ENCODE results near the gene DEGS2. TPM values are rescaled to one million over a fixed set of nuclear protein-coding genes. Genes with fewer than 3 reads are reported as not detected.

The DEGS2 gene
- total RNA-seq, 2 donors from 2014 or later = 0.33 TPM; not detected in 1

DNA sequence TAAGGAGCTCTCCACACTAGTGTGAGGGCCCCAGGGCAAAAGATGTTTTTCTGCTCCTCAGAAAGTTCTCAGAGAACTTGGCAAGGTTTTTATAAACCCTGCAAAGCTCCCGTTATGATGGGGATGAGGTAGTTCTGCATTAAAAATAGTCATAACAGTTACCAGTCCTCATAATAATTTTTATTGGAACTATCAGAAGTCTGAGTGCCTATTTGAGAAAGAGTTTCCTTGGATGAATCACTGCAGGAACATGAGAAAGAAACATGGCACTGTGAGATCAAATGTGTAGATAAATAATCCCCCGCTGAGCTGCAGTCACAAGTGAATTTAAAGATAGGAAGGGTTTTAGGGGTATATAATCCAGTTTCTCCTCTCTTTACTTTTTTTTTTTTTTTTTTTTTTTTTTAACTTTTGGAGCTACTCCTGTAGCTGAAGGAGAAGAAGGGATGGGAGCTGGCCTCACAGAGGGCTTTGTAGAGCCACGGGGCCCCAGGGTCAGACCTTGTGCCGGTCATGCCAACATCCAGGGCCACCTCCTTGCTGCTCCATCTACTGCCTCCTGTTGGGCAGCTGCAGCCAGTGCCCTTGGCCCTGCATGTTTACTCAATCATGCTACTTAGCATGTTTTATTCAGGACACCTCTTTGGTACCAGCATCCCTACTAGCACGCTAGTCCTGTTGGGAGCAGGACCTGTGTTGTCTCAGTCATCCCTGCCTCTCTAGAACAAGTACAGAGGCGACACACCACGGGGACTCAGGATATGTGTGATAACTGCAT lies 54.7 kb downstream of the DEGS2 start:
- no peaks in the 10 kb centered on the region for H3K27me3 Mint-ChIP-seq
- H3K9me3 Mint-ChIP-seq = no peaks in the 10 kb centered on the region
- H3K36me3 Mint-ChIP-seq = peaks cover 10% of the 10 kb centered on the region
- peaks cover 77 to 78% of the 10 kb centered on the region in 2 donors for H3K4me1 Mint-ChIP-seq (ENCODE audit: low read depth in 2 of 2)
- ATAC-seq (no peak), DNase-seq (ENCODE audit: low spot score) (no peak)
- H3K4me3 Mint-ChIP-seq = peak overlapping the region; percentile 90
- H3K27ac Mint-ChIP-seq = peak overlapping the region; percentile 86 to 90

DNA sequence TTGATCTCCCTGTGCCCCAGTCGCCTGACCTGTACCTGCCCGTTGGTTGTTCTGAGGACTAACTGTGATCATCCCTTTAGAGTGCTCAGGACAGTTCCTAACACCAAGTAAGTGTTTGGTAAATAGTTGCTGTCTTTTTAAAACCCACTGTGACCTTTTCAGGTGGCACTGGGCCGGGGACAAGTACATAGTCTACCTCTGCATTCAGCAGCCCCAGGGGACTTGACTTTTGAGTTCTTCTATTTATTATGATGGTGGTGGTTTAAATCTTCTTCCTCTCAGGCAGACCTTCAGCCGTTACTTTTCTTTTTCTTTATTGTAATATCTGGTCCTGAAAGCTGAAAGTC lies 55.5 kb downstream of the DEGS2 start:
- Mint-ChIP-seq H3K4me3 (peak overlapping the region; percentile 90), H3K36me3 (peaks cover 10% of the 10 kb centered on the region), H3K9me3 (no peaks in the 10 kb centered on the region), H3K27me3 (no peaks in the 10 kb centered on the region), H3K27ac (peak overlapping the region; percentile 86 to 90), H3K4me1 (ENCODE audit: low read depth in 2 of 2) (peaks cover 75 to 76% of the 10 kb centered on the region in 2 donors)
- no peak for DNase-seq (ENCODE audit: low spot score)
- no peak for ATAC-seq

DNA sequence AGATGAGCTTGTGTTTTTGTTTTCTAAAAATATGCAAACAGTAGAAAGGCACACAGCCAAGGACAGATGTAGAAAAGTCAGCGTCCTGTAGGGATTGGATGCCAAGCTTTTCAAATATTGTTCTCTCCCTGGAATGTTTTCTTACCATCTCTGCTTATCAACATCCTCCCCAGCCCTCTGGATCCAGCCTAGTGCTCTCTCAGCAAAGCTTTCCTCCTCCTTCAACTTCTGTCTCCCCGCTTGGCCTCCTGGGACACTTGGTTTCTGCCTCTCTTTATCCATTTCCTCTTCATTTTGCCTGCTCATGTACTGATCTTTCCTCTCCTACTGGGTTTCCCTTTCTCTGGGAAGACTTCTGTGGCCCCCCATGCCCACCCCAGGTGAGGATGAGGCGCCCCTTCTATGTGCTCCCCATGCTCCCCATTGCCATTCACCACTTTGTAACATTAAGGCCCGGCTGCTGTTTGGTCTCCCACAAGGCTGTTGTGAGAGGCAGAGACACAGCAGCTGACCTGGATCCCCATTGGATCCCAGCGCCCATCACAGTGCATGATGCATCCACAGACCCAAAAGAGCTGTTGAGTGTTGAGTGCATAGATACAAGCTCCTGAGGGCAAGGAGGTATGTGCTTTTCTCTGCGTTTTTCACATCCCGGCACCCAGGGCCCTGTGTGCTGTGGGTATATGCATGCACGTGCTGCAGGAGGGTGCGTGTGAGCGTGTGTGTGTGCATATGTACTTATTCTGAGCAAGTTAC lies 56.0 kb downstream of the DEGS2 start:
- H3K4me3 Mint-ChIP-seq = peak overlapping the region; percentile 90
- H3K27ac Mint-ChIP-seq = peak overlapping the region; percentile 86 to 90
- H3K27me3 Mint-ChIP-seq = no peaks in the 10 kb centered on the region
- ATAC-seq = no peak
- H3K36me3 Mint-ChIP-seq = peaks cover 10% of the 10 kb centered on the region
- no peak for DNase-seq (ENCODE audit: low spot score)
- H3K9me3 Mint-ChIP-seq = no peaks in the 10 kb centered on the region
- peaks cover 75 to 76% of the 10 kb centered on the region in 2 donors for H3K4me1 Mint-ChIP-seq (ENCODE audit: low read depth in 2 of 2)

DNA sequence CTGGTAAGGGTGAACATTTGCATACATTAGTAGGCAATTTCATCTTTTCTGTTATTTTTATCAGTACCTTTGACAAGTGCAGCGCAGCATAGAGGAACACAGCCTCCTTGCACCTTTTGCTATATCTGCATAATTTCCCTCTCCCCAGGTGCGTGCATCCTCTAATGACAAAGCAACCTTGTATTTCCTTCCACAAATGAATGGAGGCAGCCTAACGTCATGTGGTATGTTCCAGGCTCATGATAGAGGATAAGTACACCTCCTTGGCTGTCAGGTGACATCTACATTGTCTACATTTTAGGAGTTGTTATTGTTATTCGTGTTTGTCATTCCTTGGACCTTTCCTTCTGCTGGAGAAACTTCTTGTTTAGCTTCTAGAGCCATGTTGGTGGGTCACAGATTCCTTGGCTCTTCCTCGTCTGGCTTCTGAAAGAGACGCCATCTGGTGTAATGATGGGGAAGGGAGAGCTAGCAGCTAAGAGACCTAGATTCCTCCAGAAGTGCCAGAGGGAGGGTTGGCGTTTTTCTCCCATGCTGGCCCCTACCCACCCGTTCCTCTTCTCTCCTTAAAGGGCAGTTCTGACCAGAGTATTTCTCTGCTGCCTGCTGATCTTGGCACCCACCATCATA lies 57.2 kb downstream of the DEGS2 start:
- DNase-seq (ENCODE audit: low spot score) = no peak
- H3K27ac Mint-ChIP-seq = peak overlapping the region; percentile 86 to 90
- no peak for ATAC-seq
- H3K4me1 Mint-ChIP-seq (ENCODE audit: low read depth in 2 of 2) = peaks cover 74 to 76% of the 10 kb centered on the region in 2 donors
- H3K36me3 Mint-ChIP-seq = peaks cover 21% of the 10 kb centered on the region
- no peak overlapping the region for H3K4me3 Mint-ChIP-seq
- no peaks in the 10 kb centered on the region for H3K27me3 Mint-ChIP-seq
- no peaks in the 10 kb centered on the region for H3K9me3 Mint-ChIP-seq

DNA sequence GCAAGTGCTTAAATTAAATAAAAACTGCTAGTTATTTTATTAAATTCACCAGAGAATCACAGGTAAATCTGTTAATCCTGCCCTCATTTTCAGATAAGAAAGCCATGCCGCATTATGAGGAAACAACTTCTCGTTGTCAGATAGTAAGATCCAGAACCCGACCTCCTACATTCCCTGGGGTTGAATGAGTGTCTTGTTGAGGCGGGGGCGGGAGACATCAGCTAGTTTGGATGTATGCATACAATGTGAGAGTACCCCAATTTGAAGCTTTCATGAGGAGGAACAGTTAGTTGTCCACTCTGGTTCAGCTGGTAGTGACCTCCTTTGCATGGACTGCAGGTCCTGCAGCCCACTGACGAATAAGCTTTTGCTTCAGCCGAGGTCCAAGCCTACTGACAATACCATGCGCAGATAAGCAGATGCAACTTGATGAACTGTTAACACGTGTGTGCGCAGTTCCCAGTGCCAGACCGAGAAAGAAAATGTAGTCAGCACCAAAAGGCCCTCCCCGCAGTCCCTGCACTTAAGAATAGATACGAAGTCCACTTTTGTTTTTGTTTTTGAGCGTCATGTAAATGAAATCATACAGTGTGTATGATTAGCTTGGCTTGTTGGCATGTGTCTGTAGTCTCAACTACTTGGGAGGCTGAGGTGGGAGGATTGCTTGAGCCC lies 59.3 kb downstream of the DEGS2 start:
- peaks cover 66 to 70% of the 10 kb centered on the region in 2 donors for H3K4me1 Mint-ChIP-seq (ENCODE audit: low read depth in 2 of 2)
- H3K4me3 Mint-ChIP-seq = peak overlapping the region; percentile 12
- peaks cover 22% of the 10 kb centered on the region for H3K36me3 Mint-ChIP-seq
- H3K27me3 Mint-ChIP-seq = no peaks in the 10 kb centered on the region
- no peaks in the 10 kb centered on the region for H3K9me3 Mint-ChIP-seq
- DNase-seq (ENCODE audit: low spot score) (no peak), ATAC-seq (no peak)
- peak overlapping the region; percentile 64 to 79 for H3K27ac Mint-ChIP-seq

DNA sequence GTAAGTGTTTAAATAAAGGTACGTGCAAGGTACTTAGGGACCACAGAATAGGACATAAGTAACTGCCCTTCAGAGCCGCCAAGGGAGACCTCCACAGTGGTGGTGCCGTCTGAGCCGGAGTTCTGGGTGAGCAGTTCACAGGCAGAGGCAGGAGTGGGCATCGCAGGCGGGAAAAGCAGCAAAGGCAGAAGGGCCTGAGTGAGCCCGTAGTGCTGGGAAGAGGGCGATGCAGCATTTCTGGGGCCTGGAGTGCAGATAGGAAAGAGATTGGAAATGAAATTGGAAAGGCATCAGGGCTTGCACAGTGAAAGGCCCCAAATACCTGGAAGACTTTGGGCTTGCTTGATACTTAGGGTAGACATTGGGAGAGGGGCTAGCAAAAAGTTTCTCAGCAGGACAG lies 61.3 kb downstream of the DEGS2 start:
- Mint-ChIP-seq H3K4me1 (ENCODE audit: low read depth in 2 of 2) (peaks cover 56 to 64% of the 10 kb centered on the region in 2 donors), H3K4me3 (no peak overlapping the region), H3K9me3 (no peaks in the 10 kb centered on the region), H3K36me3 (peaks cover 16% of the 10 kb centered on the region), H3K27me3 (no peaks in the 10 kb centered on the region), H3K27ac (peak overlapping the region; percentile 61 to 86)
- ATAC-seq (no peak), DNase-seq (ENCODE audit: low spot score) (no peak)

DNA sequence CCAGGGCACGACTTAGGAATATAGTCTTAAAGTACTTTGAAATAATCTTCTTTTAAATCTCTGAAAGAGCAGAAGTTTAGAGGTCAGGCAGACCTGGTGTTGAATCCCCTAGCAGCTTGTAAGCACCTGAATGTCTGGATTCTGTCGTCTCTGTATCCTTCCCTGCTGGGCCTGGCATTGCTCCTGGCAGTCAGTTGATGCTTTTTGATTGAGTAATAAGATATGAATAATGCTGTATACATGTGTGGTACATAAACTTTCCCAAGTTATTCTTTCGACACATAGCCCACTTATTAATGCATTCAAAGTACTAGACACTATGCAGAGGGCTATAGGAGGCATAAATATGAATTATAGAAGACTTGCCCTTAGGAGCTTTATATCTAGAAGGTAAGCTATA lies 62.8 kb downstream of the DEGS2 start:
- ATAC-seq = no peak
- no peak for DNase-seq (ENCODE audit: low spot score)
- H3K9me3 Mint-ChIP-seq = no peaks in the 10 kb centered on the region
- no peak overlapping the region for H3K4me3 Mint-ChIP-seq
- H3K27me3 Mint-ChIP-seq = no peaks in the 10 kb centered on the region
- H3K27ac Mint-ChIP-seq = peak overlapping the region; percentile 61 to 86
- peaks cover 49 to 66% of the 10 kb centered on the region in 2 donors for H3K4me1 Mint-ChIP-seq (ENCODE audit: low read depth in 2 of 2)
- peaks cover 16% of the 10 kb centered on the region for H3K36me3 Mint-ChIP-seq

Other genes starting within 250 kb of the DEGS2 start
- gene EVL, start 94.2 kb downstream of the DEGS2 start, total RNA-seq = 100 to 1,000 TPM; 109 to 232 TPM
- gene YY1, start 79.5 kb upstream of the DEGS2 start, total RNA-seq = 10 to 100 TPM; 59.7 to 75.7 TPM
- gene SLC25A29, start 146.8 kb upstream of the DEGS2 start, total RNA-seq = 10 to 100 TPM; 29.2 to 37.9 TPM
- gene SLC25A47, start 163.7 kb upstream of the DEGS2 start, total RNA-seq = not detected
- gene WDR25, start 216.8 kb upstream of the DEGS2 start, total RNA-seq = 1 to 10 TPM; 6.4 to 7.0 TPM